Osteocyte (in vitro differentiated cells): ENCODE measurements around the gene BST1. TPM values are rescaled to one million over a fixed set of nuclear protein-coding genes. Genes with fewer than 3 reads are reported as not detected.

Experiments used
- DNase-seq: peaks from one replicate; pipeline ENCODE4 v3.0.0; 2021; ENCODE audit warnings: mixed read lengths; ENCODE audit not compliant: unreplicated experiment; ENCODE audit errors: extremely low spot score
- H3K27ac Mint-ChIP-seq: one replicate; pipeline ENCODE4 v1.8.0; 2021; ENCODE audit warnings: mild to moderate bottlenecking, mixed read lengths; ENCODE audit not compliant: unreplicated experiment
- H3K27me3 Mint-ChIP-seq: one replicate; pipeline ENCODE4 v1.8.0; 2021; ENCODE audit warnings: mixed read lengths; ENCODE audit not compliant: unreplicated experiment
- H3K36me3 Mint-ChIP-seq: one replicate; pipeline ENCODE4 v1.8.0; 2021; ENCODE audit warnings: mixed read lengths; ENCODE audit not compliant: unreplicated experiment
- H3K4me1 Mint-ChIP-seq: one replicate; pipeline ENCODE4 v1.8.0; 2021; ENCODE audit warnings: mixed read lengths; ENCODE audit not compliant: unreplicated experiment
- H3K4me3 Mint-ChIP-seq: one replicate; pipeline ENCODE4 v1.8.0; 2021; ENCODE audit warnings: mild to moderate bottlenecking, moderate library complexity, mixed read lengths; ENCODE audit not compliant: unreplicated experiment
- H3K9me3 Mint-ChIP-seq: one replicate; pipeline ENCODE4 v1.8.0; 2021; ENCODE audit warnings: mixed read lengths; ENCODE audit not compliant: unreplicated experiment
- CTCF ChIP-seq: fragments of 200-600 bp; sonication (generic); IDR thresholded peaks from 2 replicates; pipeline ENCODE4 v1.5.0; 2021; ENCODE audit warnings: antibody characterized with exemption, mild to moderate bottlenecking, moderate library complexity
- total RNA-seq: library from RNA; stranded (reverse); gene quantifications from 2 replicates; pipeline ENCODE4 v1.2.1, GENCODE V29; 2021

BST1 gene
- total RNA-seq, 1 donor from 2014 or later, result 0.54 TPM

DNA sequence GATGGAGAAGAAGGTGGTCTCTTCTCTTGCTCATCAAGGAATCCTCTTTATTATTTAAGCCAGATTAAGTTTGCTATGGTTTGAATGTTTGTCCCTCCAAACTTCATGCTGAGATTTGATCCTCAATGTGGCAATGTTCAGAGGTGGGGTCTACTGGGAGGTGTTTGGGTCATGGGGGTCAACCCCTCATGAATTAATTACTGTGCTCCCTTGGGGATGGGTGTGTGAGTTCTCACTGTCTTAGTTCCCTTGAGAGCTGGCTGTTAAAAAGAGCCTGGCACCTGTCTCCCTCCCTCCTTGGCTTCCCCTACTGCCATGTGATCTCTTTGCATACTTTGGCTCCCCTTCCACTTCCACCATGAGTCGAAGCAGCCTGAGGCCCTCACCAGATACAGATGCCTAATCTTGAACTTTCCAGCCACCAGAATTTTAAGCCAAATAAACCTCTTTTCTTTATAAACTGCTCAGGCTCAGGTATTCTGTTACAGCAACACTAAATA is 39.3 kb downstream of the BST1 start:
- Mint-ChIP-seq H3K9me3 (peaks cover 4% of the 10 kb centered on the region), H3K36me3 (no peaks in the 10 kb centered on the region), H3K27me3 (no peaks in the 10 kb centered on the region), H3K4me1 (no peaks in the 10 kb centered on the region), H3K4me3 (no peak overlapping the region), H3K27ac (no peak overlapping the region)
- TF ChIP-seq CTCF, result no peak
- no peak for DNase-seq

DNA sequence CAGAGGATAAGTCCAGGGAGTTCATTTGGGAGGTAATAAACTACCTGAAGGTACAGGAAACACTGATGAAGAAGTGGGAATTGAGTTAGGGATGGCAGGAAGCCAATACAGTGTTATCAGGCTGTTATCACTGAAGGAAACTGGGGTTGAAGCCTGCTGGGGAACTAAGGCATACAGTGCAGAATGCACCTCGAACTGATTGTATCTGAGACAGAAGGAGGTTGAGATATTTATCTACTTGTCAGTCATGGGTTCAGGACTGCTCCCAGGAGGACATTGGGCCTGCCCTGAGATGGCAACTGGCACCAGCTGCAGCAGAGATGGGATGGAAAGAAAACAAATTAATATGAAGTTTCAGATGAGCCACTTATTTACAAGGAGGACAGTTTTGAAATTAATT is 39.8 kb downstream of the BST1 start:
- DNase-seq, result no peak
- H3K36me3 Mint-ChIP-seq, result no peaks in the 10 kb centered on the region
- no peaks in the 10 kb centered on the region for H3K27me3 Mint-ChIP-seq
- no peak overlapping the region for H3K27ac Mint-ChIP-seq
- no peak overlapping the region for H3K4me3 Mint-ChIP-seq
- no peak for TF ChIP-seq CTCF
- H3K9me3 Mint-ChIP-seq, result peaks cover 4% of the 10 kb centered on the region
- no peaks in the 10 kb centered on the region for H3K4me1 Mint-ChIP-seq

GRCh38 chr4:15744016-15744545 is 41.2 kb downstream of the BST1 start:
- no peaks in the 10 kb centered on the region for H3K27me3 Mint-ChIP-seq
- H3K4me1 Mint-ChIP-seq, result no peaks in the 10 kb centered on the region
- H3K4me3 Mint-ChIP-seq, result no peak overlapping the region
- TF ChIP-seq CTCF, result no peak
- no peak for DNase-seq
- H3K36me3 Mint-ChIP-seq, result no peaks in the 10 kb centered on the region
- peaks cover 4% of the 10 kb centered on the region for H3K9me3 Mint-ChIP-seq
- no peak overlapping the region for H3K27ac Mint-ChIP-seq

DNA sequence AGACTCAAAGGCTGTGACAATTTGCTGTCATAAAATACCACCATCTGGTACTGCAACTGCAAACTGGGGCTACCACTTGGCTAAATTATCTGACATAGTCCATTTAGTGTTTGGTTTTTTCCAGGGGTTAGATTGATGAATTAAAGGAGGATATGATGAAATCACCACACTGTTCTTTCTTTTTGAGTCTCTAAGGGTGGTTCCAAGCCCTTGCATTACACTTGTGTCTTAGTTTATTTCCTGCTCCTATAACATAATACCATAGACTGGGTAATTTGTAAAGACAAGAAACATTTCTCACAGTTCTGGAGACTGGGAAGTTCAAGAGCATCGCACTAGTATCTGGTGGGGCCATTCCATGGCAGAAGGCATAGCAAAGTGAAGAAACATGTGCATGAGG is 43.2 kb downstream of the BST1 start:
- Mint-ChIP-seq H3K4me1 (no peaks in the 10 kb centered on the region), H3K27ac (no peak overlapping the region), H3K27me3 (no peaks in the 10 kb centered on the region), H3K4me3 (no peak overlapping the region), H3K9me3 (peaks cover 4% of the 10 kb centered on the region), H3K36me3 (no peaks in the 10 kb centered on the region)
- DNase-seq, result no peak
- TF ChIP-seq CTCF, result no peak

DNA sequence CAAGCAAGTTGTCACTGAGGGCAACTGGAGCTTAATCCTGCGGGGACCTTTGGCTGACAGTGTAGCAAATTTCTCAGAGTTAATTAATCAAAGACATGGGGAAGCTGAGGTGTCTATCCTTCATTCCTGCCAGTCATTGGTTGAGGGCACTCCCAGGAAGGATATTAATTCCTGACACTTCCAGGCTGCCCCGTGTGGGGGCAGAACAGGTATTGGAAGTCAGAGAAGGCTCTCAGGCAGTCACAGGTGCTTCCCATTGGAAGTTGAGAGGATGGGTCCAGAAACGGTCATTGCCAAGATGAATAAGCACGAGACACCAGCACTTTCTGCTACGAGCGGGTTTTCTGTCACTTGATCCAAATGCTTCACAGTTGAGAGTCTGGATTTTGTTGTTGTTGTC is 46.1 kb downstream of the BST1 start:
- Mint-ChIP-seq H3K27me3 (no peaks in the 10 kb centered on the region), H3K4me1 (peaks cover 2% of the 10 kb centered on the region), H3K4me3 (no peak overlapping the region), H3K9me3 (no peaks in the 10 kb centered on the region), H3K27ac (no peak overlapping the region), H3K36me3 (no peaks in the 10 kb centered on the region)
- no peak for DNase-seq
- no peak for TF ChIP-seq CTCF
